Caco-2 (cell line): ENCODE results near the gene RBM25. TPM values are rescaled to one million over a fixed set of nuclear protein-coding genes. Genes with fewer than 3 reads are reported as not detected.
"Not testable (repeated sequence)": the region's sequence is repeated elsewhere in the genome, so short reads cannot be mapped to it uniquely, and the experiment has no call there.

ENCODE experiments used
- Bru-seq: library from RNA; stranded (reverse); fragments of 400-500 nt; gene quantifications from one replicate; lab custom pipeline; 2021; lab: Mats Ljungman, UMichigan
- BruChase-seq, 2 experiments: library from RNA; stranded (reverse); fragments of 400-500 nt; gene quantifications; one replicate each; lab custom pipeline; 2021; lab: Mats Ljungman, UMichigan
- BruUV-seq: library from RNA; stranded (reverse); fragments of 400-500 nt; replicated peaks from 2 replicates; lab custom pipeline; 2021; lab: Mats Ljungman, UMichigan
- CTCF ChIA-PET: fragments of 300-600 bp; sonication (Branson Sonifier 250); formaldehyde crosslinking; loops from one replicate; lab custom pipeline; 2022; ENCODE audit warnings: antibody characterized with exemption; lab: Charles Lee
- POLR2A ChIA-PET: fragments of 300-600 bp; sonication (Branson Sonifier 250); formaldehyde crosslinking; loops from one replicate; lab custom pipeline; 2022; ENCODE audit warnings: antibody characterized with exemption; lab: Charles Lee
- DNase-seq, 2 experiments: peaks; one replicate each; pipeline versions ENCODE4 v3.0.0 to v3.0.0-alpha.2; 2020 to 2022
- H3K27me3 ChIP-seq: replicated peaks from 2 replicates; pipeline ENCODE4 v1.6.0; 2011; ENCODE audit warnings: low read length; ENCODE audit not compliant: control insufficient read depth, insufficient read depth
- H3K36me3 ChIP-seq: 2 replicates; pipeline ENCODE4 v1.5.1; 2011; ENCODE audit warnings: low read length; ENCODE audit not compliant: control insufficient read depth, insufficient read depth
- H3K4me1 ChIP-seq: fragments of 250-450 bp; sonication (Bioruptor Pico); 2 replicates; pipeline ENCODE4 v1.5.1; 2020; ENCODE audit warnings: mild to moderate bottlenecking
- H3K4me3 ChIP-seq: 2 replicates; pipeline ENCODE4 v1.5.1; 2011; ENCODE audit warnings: low read depth, mild to moderate bottlenecking, control low read depth, low read length
- H3K9me3 ChIP-seq: fragments of 250-450 bp; sonication (Bioruptor Pico); 2 replicates; pipeline ENCODE4 v1.5.1; 2020; ENCODE audit warnings: mild to moderate bottlenecking, moderate library complexity
- H3K27ac Mint-ChIP-seq: one replicate; pipeline ENCODE4 v1.8.0; 2022; ENCODE audit warnings: mixed read lengths; ENCODE audit not compliant: unreplicated experiment
- H3K27me3 Mint-ChIP-seq: one replicate; pipeline ENCODE4 v1.8.0; 2022; ENCODE audit warnings: mixed read lengths; ENCODE audit not compliant: insufficient read depth, unreplicated experiment
- H3K36me3 Mint-ChIP-seq: one replicate; pipeline ENCODE4 v1.8.0; 2022; ENCODE audit warnings: mild to moderate bottlenecking, mixed read lengths; ENCODE audit not compliant: insufficient read depth, unreplicated experiment
- H3K4me1 Mint-ChIP-seq: one replicate; pipeline ENCODE4 v1.8.0; 2022; ENCODE audit warnings: low read depth, mixed read lengths; ENCODE audit not compliant: unreplicated experiment
- H3K4me3 Mint-ChIP-seq: one replicate; pipeline ENCODE4 v1.8.0; 2022; ENCODE audit warnings: mild to moderate bottlenecking, moderate library complexity, mixed read lengths; ENCODE audit not compliant: unreplicated experiment
- H3K9me3 Mint-ChIP-seq: one replicate; pipeline ENCODE4 v1.8.0; 2022; ENCODE audit warnings: mixed read lengths; ENCODE audit not compliant: unreplicated experiment
- CTCF ChIP-seq, 2 experiments: fragments of 200-600 bp in 1 of 2; IDR thresholded peaks; 1 replicate in 1 of 2; 2 replicates in 1 of 2; pipeline versions ENCODE4 v1.5.1 to v1.8.0; 2011 to 2022; ENCODE audit warnings: antibody characterized with exemption in 1 of 2, control low read depth in 1 of 2, inconsistent platforms in 1 of 2, low read depth in 1 of 2, low read length in 1 of 2, mild to moderate bottlenecking in 1 of 2, moderate library complexity in 1 of 2; ENCODE audit not compliant: insufficient read depth in 1 of 2, severe bottlenecking in 1 of 2, unreplicated experiment in 1 of 2
- intact Hi-C: fragments of 100-400 bp; cut with micrococcal nuclease; formaldehyde crosslinking; loops from one replicate; pipeline ENCODE4 v1.10.0; 2022; ENCODE audit not compliant: unreplicated experiment
- long read RNA-seq: library from polyadenylated mRNA; stranded (forward); transcript quantifications from one replicate; pipeline ENCODE4 v2.0.0, GENCODE V29; 2022
- total RNA-seq: library from RNA; stranded (reverse); gene quantifications from 2 replicates; pipeline ENCODE4 v1.2.3, GENCODE V29; 2022

RBM25 gene
- total RNA-seq (89.3 and 98.8 TPM in 2 replicates), Bru-seq, nascent RNA (percentile 95 among the genes with signal in this experiment), BruChase-seq, experiment 1, labeled RNA remaining after a 2-hour chase (percentile 94 among the genes with signal in this experiment), BruChase-seq, experiment 2, labeled RNA remaining after a 6-hour chase (percentile 95 among the genes with signal in this experiment)
- long read RNA-seq, full-length matches to known transcripts: 17 of 32 reads
- long read RNA-seq, partial matches to known transcripts: 8 of 32 reads
- long read RNA-seq, other reads (novel, unspliced or antisense): 7 of 32 reads

GRCh38 chr14:73058224-73058921, at the start of gene RBM25:
RBM25 (plus strand) TSS chr14:73058534; CDS start chr14:73071642, 13,108 bp downstream.
- no peaks in the 10 kb centered on the region for H3K36me3 ChIP-seq
- peak within 1 kb of the TSS; percentile 67 for H3K4me3 ChIP-seq
- Mint-ChIP-seq H3K27me3 (no peaks in the 10 kb centered on the region), H3K27ac (no peak within 1 kb of the TSS), H3K4me3 (no peak within 1 kb of the TSS), H3K4me1 (no peaks in the 10 kb centered on the region), H3K9me3 (no peaks in the 10 kb centered on the region), H3K36me3 (peaks cover 24% of the 10 kb centered on the region)
- ChIA-PET CTCF (interaction anchor here (1.0 kb wide), 1 partner anchor 32 kb away, joined by 5 read pairs; the partner anchor contains the start of gene ZFYVE1), POLR2A (interaction anchor here (0.5 to 2.7 kb wide), 8 partner anchors 8 to 512 kb away, joined by 3 to 35 read pairs (median 4); partner anchors contain the start of genes PSEN1 and ZFYVE1)
- intact Hi-C loops: loop anchor here (1.0 kb wide), 1 partner anchor 31 kb away; the partner anchor contains the start of gene ZFYVE1
- H3K9me3 ChIP-seq: no peaks in the 10 kb centered on the region
- BruUV-seq: no TSS peak
- no peaks in the 10 kb centered on the region for H3K27me3 ChIP-seq
- TF ChIP-seq CTCF (IDR thresholded peaks at IDR 0.05; ENCODE audit: insufficient read depth in 1 of 2, low read depth in 1 of 2, low read length in 1 of 2, severe bottlenecking in 1 of 2, unreplicated experiment in 1 of 2): no peak
- peaks cover 12% of the 10 kb centered on the region; the same call in 1 of the 2 replicates for H3K4me1 ChIP-seq
- DNase-seq: peak; percentile 97 to 98

GRCh38 chr14:73011189-73011588, 47.1 kb upstream of the RBM25 start:
- H3K4me3 Mint-ChIP-seq, CTCF ChIA-PET, H3K4me1 Mint-ChIP-seq, POLR2A ChIA-PET, H3K27me3 ChIP-seq, intact Hi-C loops, H3K9me3 Mint-ChIP-seq, H3K4me1 ChIP-seq, H3K4me3 ChIP-seq, H3K27me3 Mint-ChIP-seq, H3K27ac Mint-ChIP-seq, BruUV-seq, H3K36me3 ChIP-seq, DNase-seq, H3K9me3 ChIP-seq: not testable (repeated sequence)
- peaks cover 18% of the 10 kb centered on the region for H3K36me3 Mint-ChIP-seq

- intact Hi-C loops: no loop called here
- Mint-ChIP-seq H3K4me3 (no peak overlapping the region), H3K27ac (no peak overlapping the region), H3K9me3 (no peaks in the 10 kb centered on the region), H3K4me1 (no peaks in the 10 kb centered on the region), H3K36me3 (peaks cover 17% of the 10 kb centered on the region), H3K27me3 (no peaks in the 10 kb centered on the region)
- H3K4me3 ChIP-seq: no peak overlapping the region
- TF ChIP-seq CTCF (IDR thresholded peaks at IDR 0.05; ENCODE audit: insufficient read depth in 1 of 2, low read depth in 1 of 2, low read length in 1 of 2, severe bottlenecking in 1 of 2, unreplicated experiment in 1 of 2): no peak
- DNase-seq: no peak
- POLR2A ChIA-PET: no interaction called here
- H3K36me3 ChIP-seq: no peaks in the 10 kb centered on the region; the same call in 1 of the 2 replicates
- CTCF ChIA-PET: no interaction called here
- H3K9me3 ChIP-seq: no peaks in the 10 kb centered on the region
- no TSS peak for BruUV-seq
- no peaks in the 10 kb centered on the region for H3K4me1 ChIP-seq
- H3K27me3 ChIP-seq: no peaks in the 10 kb centered on the region
These were observed 44.2 kb upstream of the RBM25 start for GRCh38 chr14:73014105-73014504.

GRCh38 chr14:73015552-73015951, 42.8 kb upstream of the RBM25 start:
- H3K27me3 ChIP-seq, POLR2A ChIA-PET, intact Hi-C loops, H3K9me3 Mint-ChIP-seq, H3K4me3 ChIP-seq, H3K4me1 Mint-ChIP-seq, BruUV-seq, CTCF ChIA-PET, H3K27ac Mint-ChIP-seq, H3K36me3 ChIP-seq, DNase-seq, H3K4me3 Mint-ChIP-seq, H3K27me3 Mint-ChIP-seq, H3K4me1 ChIP-seq, H3K9me3 ChIP-seq: not testable (repeated sequence)
- peaks cover 25% of the 10 kb centered on the region for H3K36me3 Mint-ChIP-seq

- peaks cover 25% of the 10 kb centered on the region for H3K36me3 Mint-ChIP-seq
- H3K36me3 ChIP-seq, H3K4me3 ChIP-seq, H3K9me3 Mint-ChIP-seq, H3K4me1 ChIP-seq, DNase-seq, H3K4me3 Mint-ChIP-seq, H3K9me3 ChIP-seq, CTCF ChIA-PET, H3K27me3 Mint-ChIP-seq, POLR2A ChIA-PET, H3K27ac Mint-ChIP-seq, H3K27me3 ChIP-seq, H3K4me1 Mint-ChIP-seq, intact Hi-C loops, BruUV-seq: not testable (repeated sequence)
These were observed 42.3 kb upstream of the RBM25 start for GRCh38 chr14:73016011-73016410.
